DND-41 (cell line): ENCODE results near the gene CLDN19.

Experiments used
- ATAC-seq: fragments of 200-7000 bp; cut with Tn5 transposase; 3 replicates; pipeline ENCODE4 v1.9.1; 2021; ENCODE audit warnings: low read depth; ENCODE audit not compliant: insufficient read depth
- DNase-seq: peaks from one replicate; pipeline ENCODE4 v3.0.0-alpha.2; 2020
- H2AFZ ChIP-seq: 2 replicates; pipeline ENCODE4 v1.6.0; 2012; ENCODE audit warnings: low read depth, low read length
- H3K27ac ChIP-seq: 2 replicates; pipeline ENCODE4 v1.5.1; 2012; ENCODE audit warnings: low read length, inconsistent platforms
- H3K27me3 ChIP-seq: fragments of 200-600 bp; sonication (generic); 2 replicates; pipeline ENCODE4 v1.6.0; 2012; ENCODE audit warnings: low read length, mild to moderate bottlenecking, inconsistent platforms; ENCODE audit not compliant: insufficient read depth, poor library complexity
- H3K36me3 ChIP-seq: 2 replicates; pipeline ENCODE4 v1.5.1; 2012; ENCODE audit warnings: low read length, inconsistent platforms; ENCODE audit not compliant: insufficient read depth
- H3K4me1 ChIP-seq: 2 replicates; pipeline ENCODE4 v1.5.1; 2012; ENCODE audit warnings: mild to moderate bottlenecking, low read length; ENCODE audit not compliant: insufficient read depth
- H3K4me2 ChIP-seq: 2 replicates; pipeline ENCODE4 v1.6.0; 2012; ENCODE audit warnings: mild to moderate bottlenecking, moderate library complexity, low read length, inconsistent platforms; ENCODE audit not compliant: insufficient read depth
- H3K4me3 ChIP-seq, 2 experiments: fragments of 200-600 bp in 1 of 2; shearing (Covaris generic) in 1 of 2; 2 replicates each; pipeline ENCODE4 v1.5.1; 2012 to 2016; ENCODE audit warnings: inconsistent platforms in 2 of 2, low read length in 2 of 2, mild to moderate bottlenecking in 2 of 2, low read depth in 1 of 2, moderate library complexity in 1 of 2
- H3K79me2 ChIP-seq: 2 replicates; pipeline ENCODE4 v1.6.0; 2012; ENCODE audit warnings: low read length, inconsistent platforms; ENCODE audit not compliant: insufficient read depth
- H3K9ac ChIP-seq: 2 replicates; pipeline ENCODE4 v1.6.0; 2012; ENCODE audit warnings: low read depth, mild to moderate bottlenecking, inconsistent platforms, low read length, moderate library complexity
- H3K9me3 ChIP-seq: 2 replicates; pipeline ENCODE4 v1.5.1; 2012; ENCODE audit warnings: low read length, moderate library complexity, mild to moderate bottlenecking, inconsistent platforms; ENCODE audit not compliant: insufficient read depth, severe bottlenecking
- H4K20me1 ChIP-seq: 2 replicates; pipeline ENCODE4 v1.6.0; 2012; ENCODE audit warnings: low read length; ENCODE audit not compliant: insufficient read depth
- CTCF ChIP-seq: IDR thresholded peaks from 2 replicates; pipeline ENCODE4 v1.5.1; 2012; ENCODE audit warnings: borderline replicate concordance, low read length, moderate library complexity, mild to moderate bottlenecking; ENCODE audit not compliant: poor library complexity, severe bottlenecking; ENCODE audit errors: extremely low read depth
- EZH2 ChIP-seq: IDR thresholded peaks from 3 replicates; pipeline ENCODE4 v1.6.1; 2012; ENCODE audit warnings: borderline replicate concordance, low read depth, mild to moderate bottlenecking, moderate library complexity, low read length, inconsistent platforms; ENCODE audit not compliant: severe bottlenecking

Gene CLDN19

GRCh38 chr1:42743317-42744147 is 3.5 kb upstream of the CLDN19 start:
- no peak overlapping the region for H3K27ac ChIP-seq
- ATAC-seq (no peak), DNase-seq (no peak)
- H3K9me3 ChIP-seq = no peaks in the 10 kb centered on the region
- peaks cover 33% of the 10 kb centered on the region for H3K36me3 ChIP-seq
- H3K9ac ChIP-seq = no peak overlapping the region
- TF ChIP-seq EZH2 = no peak
- TF ChIP-seq CTCF = no peak
- no peaks in the 10 kb centered on the region for H3K4me1 ChIP-seq
- no peak overlapping the region for H3K4me3 ChIP-seq
- H4K20me1 ChIP-seq = no peaks in the 10 kb centered on the region
- no peaks in the 10 kb centered on the region for H3K27me3 ChIP-seq
- H3K4me2 ChIP-seq = no peak overlapping the region
- no peaks in the 10 kb centered on the region for H3K79me2 ChIP-seq
- no peak overlapping the region for H2AFZ ChIP-seq

- no peak overlapping the region for H3K9ac ChIP-seq
- no peaks in the 10 kb centered on the region for H3K27me3 ChIP-seq
- no peaks in the 10 kb centered on the region for H3K9me3 ChIP-seq
- H3K4me3 ChIP-seq = no peak overlapping the region
- no peak for ATAC-seq
- peaks cover 25% of the 10 kb centered on the region for H3K36me3 ChIP-seq
- no peaks in the 10 kb centered on the region for H4K20me1 ChIP-seq
- no peak for TF ChIP-seq EZH2
- no peak for TF ChIP-seq CTCF
- H3K79me2 ChIP-seq = no peaks in the 10 kb centered on the region
- H3K4me2 ChIP-seq = no peak overlapping the region
- no peak overlapping the region for H3K27ac ChIP-seq
- H2AFZ ChIP-seq = no peak overlapping the region
- H3K4me1 ChIP-seq = no peaks in the 10 kb centered on the region
- DNase-seq = no peak
Measured at GRCh38 chr1:42742617-42743316, 2.7 kb upstream of the CLDN19 start.

GRCh38 chr1:42742141-42742540 is 2.1 kb upstream of the CLDN19 start:
- Histone ChIP-seq H3K9ac (no peak overlapping the region), H3K4me2 (no peak overlapping the region), H4K20me1 (no peaks in the 10 kb centered on the region), H3K9me3 (no peaks in the 10 kb centered on the region), H3K79me2 (no peaks in the 10 kb centered on the region), H3K4me1 (no peaks in the 10 kb centered on the region), H3K36me3 (peaks cover 19% of the 10 kb centered on the region), H2AFZ (no peak overlapping the region), H3K4me3 (no peak overlapping the region), H3K27ac (no peak overlapping the region), H3K27me3 (no peaks in the 10 kb centered on the region)
- TF ChIP-seq CTCF = no peak
- TF ChIP-seq EZH2 = no peak
- DNase-seq (no peak), ATAC-seq (no peak)
